ENCODE results near the gene BCL7A.
A peak's percentile ranks its signal among the peaks of the same experiment; 100 is the strongest.

BCL7A gene

GRCh38 chr12:121981456-121981855 lies 40.2 kb upstream of the BCL7A start:
- Histone ChIP-seq H3K27me3 (ENCODE audit: low read length) (no peaks in the 10 kb centered on the region), H3K4me3 (ENCODE audit: insufficient read depth, low read length, poor library complexity, severe bottlenecking) (peak overlapping the region; percentile 28), H3K9ac (ENCODE audit: low read length) (peak overlapping the region; percentile 61), H2AFZ (ENCODE audit: low read depth, low read length, severe bottlenecking) (peak overlapping the region; percentile 52), H3K4me2 (ENCODE audit: low read depth, low read length, poor library complexity, severe bottlenecking) (peak overlapping the region; percentile 71), H3F3A (ENCODE audit: insufficient read depth) (peaks cover 62% of the 10 kb centered on the region), H4K20me1 (ENCODE audit: low read depth, low read length) (no peaks in the 10 kb centered on the region), H3K9me2 (replicated peaks; ENCODE audit: insufficient read depth, low read length) (no peaks in the 10 kb centered on the region), H3K27ac (ENCODE audit: low read depth, low read length) (peak overlapping the region; percentile 99), H3K79me2 (ENCODE audit: insufficient read depth, low read length) (peaks cover 6% of the 10 kb centered on the region; the same call in 1 of the 2 replicates), H3K9me3 (ENCODE audit: insufficient read depth, low read length) (no peaks in the 10 kb centered on the region), H3K36me3 (ENCODE audit: low read length) (no peaks in the 10 kb centered on the region)
- TF ChIP-seq, protein P1, sequence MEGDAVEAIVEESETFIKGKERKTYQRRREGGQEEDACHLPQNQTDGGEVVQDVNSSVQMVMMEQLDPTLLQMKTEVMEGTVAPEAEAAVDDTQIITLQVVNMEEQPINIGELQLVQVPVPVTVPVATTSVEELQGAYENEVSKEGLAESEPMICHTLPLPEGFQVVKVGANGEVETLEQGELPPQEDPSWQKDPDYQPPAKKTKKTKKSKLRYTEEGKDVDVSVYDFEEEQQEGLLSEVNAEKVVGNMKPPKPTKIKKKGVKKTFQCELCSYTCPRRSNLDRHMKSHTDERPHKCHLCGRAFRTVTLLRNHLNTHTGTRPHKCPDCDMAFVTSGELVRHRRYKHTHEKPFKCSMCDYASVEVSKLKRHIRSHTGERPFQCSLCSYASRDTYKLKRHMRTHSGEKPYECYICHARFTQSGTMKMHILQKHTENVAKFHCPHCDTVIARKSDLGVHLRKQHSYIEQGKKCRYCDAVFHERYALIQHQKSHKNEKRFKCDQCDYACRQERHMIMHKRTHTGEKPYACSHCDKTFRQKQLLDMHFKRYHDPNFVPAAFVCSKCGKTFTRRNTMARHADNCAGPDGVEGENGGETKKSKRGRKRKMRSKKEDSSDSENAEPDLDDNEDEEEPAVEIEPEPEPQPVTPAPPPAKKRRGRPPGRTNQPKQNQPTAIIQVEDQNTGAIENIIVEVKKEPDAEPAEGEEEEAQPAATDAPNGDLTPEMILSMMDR (IDR thresholded peaks at IDR 0.05; ENCODE audit: insufficient read depth, low read length, poor library complexity, severe bottlenecking), result no peak
- TF ChIP-seq EZH2phosphoT487 (conservative IDR thresholded peaks at IDR 0.05; ENCODE audit: low read length), result no peak

- Histone ChIP-seq H3K27me3 (ENCODE audit: low read length) (no peaks in the 10 kb centered on the region), H3K9me2 (replicated peaks; ENCODE audit: insufficient read depth, low read length) (no peaks in the 10 kb centered on the region), H3K79me2 (ENCODE audit: insufficient read depth, low read length) (peaks cover 6% of the 10 kb centered on the region; the same call in 1 of the 2 replicates), H3K4me3 (ENCODE audit: insufficient read depth, low read length, poor library complexity, severe bottlenecking) (no peak overlapping the region), H2AFZ (ENCODE audit: low read depth, low read length, severe bottlenecking) (no peak overlapping the region), H3F3A (ENCODE audit: insufficient read depth) (peaks cover 62% of the 10 kb centered on the region), H3K9ac (ENCODE audit: low read length) (peak overlapping the region; percentile 61), H3K9me3 (ENCODE audit: insufficient read depth, low read length) (no peaks in the 10 kb centered on the region), H3K36me3 (ENCODE audit: low read length) (no peaks in the 10 kb centered on the region), H3K4me2 (ENCODE audit: low read depth, low read length, poor library complexity, severe bottlenecking) (peak overlapping the region; percentile 71), H4K20me1 (ENCODE audit: low read depth, low read length) (no peaks in the 10 kb centered on the region), H3K27ac (ENCODE audit: low read depth, low read length) (peak overlapping the region; percentile 99)
- TF ChIP-seq, protein P1 (IDR thresholded peaks at IDR 0.05; ENCODE audit: insufficient read depth, low read length, poor library complexity, severe bottlenecking), result no peak
- TF ChIP-seq EZH2phosphoT487 (conservative IDR thresholded peaks at IDR 0.05; ENCODE audit: low read length), result no peak
Measured at GRCh38 chr12:121982950-121983349, 38.7 kb upstream of the BCL7A start.

DNA sequence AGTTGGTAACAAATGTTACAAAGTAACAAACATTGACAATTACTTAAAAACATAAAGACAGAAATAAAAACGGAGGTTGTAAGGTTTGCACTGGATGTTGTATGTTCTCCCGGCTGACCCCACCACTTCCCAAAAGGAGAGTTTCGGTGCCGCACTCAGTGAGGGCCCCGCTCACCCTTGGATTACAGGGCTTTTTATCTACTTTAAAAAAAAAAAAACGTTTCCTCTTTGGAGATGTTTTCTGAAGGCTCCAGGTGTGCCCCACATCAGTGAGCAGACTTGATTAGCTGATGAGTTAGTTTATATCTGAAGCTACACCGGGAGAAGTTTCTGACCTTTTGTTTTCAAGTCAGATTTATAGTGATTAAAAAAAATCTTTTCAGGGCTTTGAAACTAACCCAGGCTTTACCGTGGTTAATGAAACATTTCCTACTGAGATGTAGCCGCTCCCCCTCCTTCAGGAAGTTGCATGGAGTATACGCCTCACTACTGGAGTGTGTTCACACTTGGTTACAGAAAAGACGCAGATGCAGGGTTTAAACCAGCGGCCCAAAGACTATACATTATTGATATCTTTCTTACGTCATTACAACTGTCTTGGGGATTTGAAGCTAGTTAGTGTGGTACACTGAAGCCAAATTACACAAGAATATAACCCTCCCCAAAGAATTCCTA lies 38.0 kb upstream of the BCL7A start:
- Histone ChIP-seq H3K4me2 (ENCODE audit: low read depth, low read length, poor library complexity, severe bottlenecking) (peak overlapping the region; percentile 71), H3K9ac (ENCODE audit: low read length) (peak overlapping the region; percentile 61)

More for the DNA sequence above, 38.0 kb upstream of the BCL7A start:
- Histone ChIP-seq H3K36me3 (ENCODE audit: low read length) (no peaks in the 10 kb centered on the region), H3K27me3 (ENCODE audit: low read length) (no peaks in the 10 kb centered on the region), H3F3A (ENCODE audit: insufficient read depth) (peaks cover 65% of the 10 kb centered on the region), H2AFZ (ENCODE audit: low read depth, low read length, severe bottlenecking) (peak overlapping the region; percentile 55), H3K9me2 (replicated peaks; ENCODE audit: insufficient read depth, low read length) (no peaks in the 10 kb centered on the region), H3K27ac (ENCODE audit: low read depth, low read length) (peak overlapping the region; percentile 99), H3K4me3 (ENCODE audit: insufficient read depth, low read length, poor library complexity, severe bottlenecking) (peak overlapping the region; percentile 9), H3K9me3 (ENCODE audit: insufficient read depth, low read length) (no peaks in the 10 kb centered on the region), H4K20me1 (ENCODE audit: low read depth, low read length) (no peaks in the 10 kb centered on the region), H3K79me2 (ENCODE audit: insufficient read depth, low read length) (peaks cover 6% of the 10 kb centered on the region; the same call in 1 of the 2 replicates)
- TF ChIP-seq, protein P1 (IDR thresholded peaks at IDR 0.05; ENCODE audit: insufficient read depth, low read length, poor library complexity, severe bottlenecking), result no peak

Data from SU-DHL-6 (cell line).